MM.1S (cell line): ENCODE results near the gene COLQ.

Experiments
- CTCF ChIP-seq: fragments of 300-600 bp; sonication (generic); IDR thresholded peaks from 2 replicates; pipeline ENCODE4 v1.5.1; 2016; ENCODE audit warnings: antibody characterized with exemption, low read length, mixed read lengths
- EZH2 ChIP-seq: fragments of 300-600 bp; sonication (generic); optimal IDR thresholded peaks from 2 replicates; pipeline ENCODE3; 2017; ENCODE audit warnings: low read depth, mild to moderate bottlenecking, antibody characterized with exemption, low read length, mixed read lengths

DNA sequence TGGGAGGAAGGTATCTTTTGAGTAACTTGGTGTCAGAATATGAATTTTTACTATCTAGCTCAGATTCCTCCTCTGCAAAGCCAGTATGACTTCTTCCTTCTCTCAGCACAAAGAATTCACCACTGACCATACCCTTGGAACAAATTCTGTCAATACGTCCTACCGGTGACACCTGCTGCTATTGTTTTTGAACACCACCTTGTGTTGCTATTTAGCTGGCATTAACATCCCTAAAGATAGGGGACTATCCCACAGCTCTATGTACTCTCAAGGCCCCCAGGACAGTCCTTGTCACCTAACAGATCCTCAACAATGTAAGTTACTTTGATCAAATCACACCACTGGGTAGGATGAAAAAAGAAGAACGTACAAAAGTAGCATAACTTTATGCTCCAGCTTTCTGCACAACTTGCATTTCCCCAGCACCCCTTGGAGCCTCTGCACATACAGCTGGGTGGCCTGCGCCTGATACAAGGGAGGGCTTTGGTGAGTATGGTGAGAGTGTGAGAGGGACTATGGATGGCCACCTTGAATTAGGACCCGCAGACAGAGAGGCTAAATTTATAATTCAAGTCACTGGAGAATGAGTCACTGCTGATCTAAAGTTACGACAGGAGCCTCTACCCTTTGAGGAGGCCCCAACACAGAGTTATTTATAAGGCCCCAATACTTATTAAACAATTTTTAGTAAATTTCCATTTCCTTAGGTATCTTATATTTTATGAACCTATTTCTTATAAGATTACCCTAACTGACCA, 2.3 kb upstream of the COLQ start:
- TF ChIP-seq EZH2 (no peak), CTCF (no peak)
